IPS DF 4.7 (cell line): ENCODE measurements around the gene BSN.

ENCODE experiments used
- DNase-seq: peaks from one replicate; pipeline ENCODE4 v3.0.0-alpha.2; 2013; ENCODE audit warnings: low spot score; ENCODE audit errors: extremely low read depth

The BSN gene

GRCh38 chr3:49652903-49653415, 98.7 kb downstream of the BSN start:
- no peak for DNase-seq

- no peak for DNase-seq
Measured at GRCh38 chr3:49653621-49654020, 99.3 kb downstream of the BSN start.

- no peak for DNase-seq
Measured at GRCh38 chr3:49654176-49654825, 100.0 kb downstream of the BSN start.

- DNase-seq: no peak
Measured at GRCh38 chr3:49654955-49655556, 100.8 kb downstream of the BSN start.

- DNase-seq: no peak
Measured at GRCh38 chr3:49655731-49656285, 101.5 kb downstream of the BSN start.

- DNase-seq: no peak
Measured at GRCh38 chr3:49656541-49657112, 102.3 kb downstream of the BSN start.

- no peak for DNase-seq
Measured at GRCh38 chr3:49657208-49657915, 103.1 kb downstream of the BSN start.

- no peak for DNase-seq
Measured at GRCh38 chr3:49658711-49659110, 104.4 kb downstream of the BSN start.

- no peak for DNase-seq
Measured at GRCh38 chr3:49659756-49660155, 105.5 kb downstream of the BSN start.

GRCh38 chr3:49661281-49661680, 107.0 kb downstream of the BSN start:
- DNase-seq: no peak

GRCh38 chr3:49662021-49662420, 107.7 kb downstream of the BSN start:
- DNase-seq: no peak

- DNase-seq: no peak
Measured at GRCh38 chr3:49662720-49663413, 108.6 kb downstream of the BSN start.

GRCh38 chr3:49663831-49664230, 109.6 kb downstream of the BSN start:
- no peak for DNase-seq

- no peak for DNase-seq
Measured at GRCh38 chr3:49664300-49664699, 110.0 kb downstream of the BSN start.

- DNase-seq: no peak
Measured at GRCh38 chr3:49665822-49666519, 111.7 kb downstream of the BSN start.

- no peak for DNase-seq
Measured at GRCh38 chr3:49666592-49666991, 112.3 kb downstream of the BSN start.

- DNase-seq: no peak
Measured at GRCh38 chr3:49667701-49668413, 113.6 kb downstream of the BSN start.

- no peak for DNase-seq
Measured at GRCh38 chr3:49668414-49668797, 114.1 kb downstream of the BSN start.

GRCh38 chr3:49668861-49669260, 114.6 kb downstream of the BSN start:
- DNase-seq: no peak

- DNase-seq: no peak
Measured at GRCh38 chr3:49669352-49669751, 115.1 kb downstream of the BSN start.
